ENCODE data around the gene HES5. TPM values are rescaled to one million over a fixed set of nuclear protein-coding genes. Genes with fewer than 3 reads are reported as not detected.

The HES5 gene
- total RNA-seq, 1 donor from 2014 or later = 21.2 TPM

DNA sequence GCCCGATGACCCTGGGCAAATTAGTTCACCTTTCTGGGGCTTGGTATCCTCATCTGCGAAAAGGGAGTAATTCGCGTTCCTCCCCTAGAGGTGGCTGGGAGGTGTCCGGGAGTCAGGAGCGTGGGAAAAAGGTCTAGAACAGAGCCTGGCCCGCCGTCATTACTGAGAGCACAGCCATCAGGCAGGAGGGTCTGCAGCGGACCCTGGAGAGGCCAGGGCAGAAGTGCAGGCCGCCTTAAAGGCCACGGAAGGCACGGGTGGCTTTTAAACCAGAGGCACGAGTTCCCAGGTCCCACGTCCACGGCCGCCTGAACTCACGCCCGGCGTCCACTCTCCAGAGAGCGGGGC is 4.5 kb downstream of the HES5 start:
- Mint-ChIP-seq H3K27me3 (ENCODE audit: unreplicated experiment) (peaks cover 7% of the 10 kb centered on the region), H3K9me3 (ENCODE audit: unreplicated experiment) (peaks cover 7% of the 10 kb centered on the region), H3K4me1 (ENCODE audit: low read depth, unreplicated experiment) (peaks cover 24% of the 10 kb centered on the region), H3K4me3 (ENCODE audit: unreplicated experiment) (peak overlapping the region; percentile 86), H3K27ac (ENCODE audit: unreplicated experiment) (peak overlapping the region; percentile 28), H3K36me3 (ENCODE audit: unreplicated experiment) (no peaks in the 10 kb centered on the region)
- no peak for DNase-seq
- TF ChIP-seq, protein P1, sequence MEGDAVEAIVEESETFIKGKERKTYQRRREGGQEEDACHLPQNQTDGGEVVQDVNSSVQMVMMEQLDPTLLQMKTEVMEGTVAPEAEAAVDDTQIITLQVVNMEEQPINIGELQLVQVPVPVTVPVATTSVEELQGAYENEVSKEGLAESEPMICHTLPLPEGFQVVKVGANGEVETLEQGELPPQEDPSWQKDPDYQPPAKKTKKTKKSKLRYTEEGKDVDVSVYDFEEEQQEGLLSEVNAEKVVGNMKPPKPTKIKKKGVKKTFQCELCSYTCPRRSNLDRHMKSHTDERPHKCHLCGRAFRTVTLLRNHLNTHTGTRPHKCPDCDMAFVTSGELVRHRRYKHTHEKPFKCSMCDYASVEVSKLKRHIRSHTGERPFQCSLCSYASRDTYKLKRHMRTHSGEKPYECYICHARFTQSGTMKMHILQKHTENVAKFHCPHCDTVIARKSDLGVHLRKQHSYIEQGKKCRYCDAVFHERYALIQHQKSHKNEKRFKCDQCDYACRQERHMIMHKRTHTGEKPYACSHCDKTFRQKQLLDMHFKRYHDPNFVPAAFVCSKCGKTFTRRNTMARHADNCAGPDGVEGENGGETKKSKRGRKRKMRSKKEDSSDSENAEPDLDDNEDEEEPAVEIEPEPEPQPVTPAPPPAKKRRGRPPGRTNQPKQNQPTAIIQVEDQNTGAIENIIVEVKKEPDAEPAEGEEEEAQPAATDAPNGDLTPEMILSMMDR (IDR thresholded peaks at IDR 0.05; ENCODE audit: partially characterized antibody, unreplicated experiment) = no peak

DNA sequence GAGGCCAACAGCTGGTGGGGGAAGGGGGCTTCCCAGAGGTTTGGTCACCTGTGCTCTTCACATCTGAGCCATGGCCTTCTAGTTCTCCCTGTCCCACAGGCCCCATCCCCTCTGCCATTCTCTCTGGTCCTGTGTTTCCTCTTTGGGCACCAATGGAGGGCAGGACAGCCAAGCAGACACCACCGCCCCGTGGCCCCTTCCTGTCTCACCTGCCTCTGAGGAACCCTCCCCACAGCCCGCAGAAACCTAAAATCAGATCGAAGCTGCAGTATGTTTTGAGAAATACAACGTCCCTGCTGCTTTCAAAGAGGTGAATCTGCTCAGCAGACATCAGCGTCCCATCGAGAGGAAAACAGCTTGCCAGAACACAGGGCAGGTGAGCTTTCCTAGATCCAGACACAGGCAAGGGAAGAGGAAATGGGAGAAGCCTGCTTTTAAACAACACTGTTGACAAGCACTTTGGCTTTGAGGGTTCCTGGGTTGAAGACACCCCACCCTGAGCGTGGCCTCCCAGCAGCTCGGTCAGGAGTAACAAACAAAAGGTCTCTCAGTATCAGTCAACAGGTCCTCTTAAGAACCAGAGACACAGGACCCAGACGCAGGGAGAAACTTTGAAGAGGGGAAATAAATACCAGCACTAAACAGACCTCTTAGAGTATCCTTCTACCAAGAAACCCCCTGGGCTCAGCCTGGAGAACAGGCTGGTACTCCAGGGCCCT is 6.0 kb downstream of the HES5 start:
- Mint-ChIP-seq H3K4me1 (ENCODE audit: low read depth, unreplicated experiment) (peaks cover 24% of the 10 kb centered on the region), H3K9me3 (ENCODE audit: unreplicated experiment) (peaks cover 7% of the 10 kb centered on the region), H3K4me3 (ENCODE audit: unreplicated experiment) (peak overlapping the region; percentile 86), H3K36me3 (ENCODE audit: unreplicated experiment) (no peaks in the 10 kb centered on the region), H3K27me3 (ENCODE audit: unreplicated experiment) (peaks cover 7% of the 10 kb centered on the region), H3K27ac (ENCODE audit: unreplicated experiment) (peak overlapping the region; percentile 18)
- no peak for DNase-seq
- TF ChIP-seq, protein P1 (IDR thresholded peaks at IDR 0.05; ENCODE audit: partially characterized antibody, unreplicated experiment) = no peak

DNA sequence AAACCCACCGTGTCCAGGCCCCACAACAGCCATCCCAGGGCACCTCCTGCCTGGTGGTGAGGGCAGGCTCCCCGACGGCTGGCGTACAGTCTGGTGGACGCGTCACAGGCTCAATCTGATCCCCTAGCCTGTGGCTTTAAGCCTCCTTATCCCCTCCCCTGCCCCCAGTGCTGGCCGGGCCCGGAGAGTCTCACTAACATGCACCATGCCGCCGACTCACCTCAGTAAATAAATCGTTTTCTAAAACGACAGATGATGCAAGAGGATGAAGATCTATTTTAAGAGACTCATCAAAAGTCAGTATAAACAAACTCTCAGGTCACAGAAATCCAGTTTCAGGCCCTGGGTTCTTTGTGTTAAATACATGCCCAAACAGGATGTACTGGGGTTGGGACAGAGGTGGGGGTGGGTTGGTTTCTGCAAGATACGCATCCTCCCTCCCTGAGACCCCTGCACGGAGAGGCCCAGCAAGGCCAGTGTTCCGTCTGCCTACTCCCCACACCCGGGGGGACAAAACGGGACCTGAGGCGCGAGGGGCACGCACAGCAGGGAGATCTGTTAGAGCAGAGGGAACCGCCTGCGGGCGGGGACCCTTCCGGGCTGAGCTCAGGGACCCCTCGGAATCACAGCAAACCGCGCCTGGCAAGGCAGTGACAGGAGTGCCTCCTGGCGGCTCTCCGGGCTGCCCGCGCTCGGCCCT is 6.7 kb downstream of the HES5 start:
- Mint-ChIP-seq H3K27ac (ENCODE audit: unreplicated experiment) (no peak overlapping the region), H3K4me1 (ENCODE audit: low read depth, unreplicated experiment) (peaks cover 24% of the 10 kb centered on the region), H3K9me3 (ENCODE audit: unreplicated experiment) (peaks cover 7% of the 10 kb centered on the region), H3K36me3 (ENCODE audit: unreplicated experiment) (no peaks in the 10 kb centered on the region), H3K4me3 (ENCODE audit: unreplicated experiment) (no peak overlapping the region), H3K27me3 (ENCODE audit: unreplicated experiment) (peaks cover 6% of the 10 kb centered on the region)
- no peak for DNase-seq
- TF ChIP-seq, protein P1 (IDR thresholded peaks at IDR 0.05; ENCODE audit: partially characterized antibody, unreplicated experiment) = no peak

DNA sequence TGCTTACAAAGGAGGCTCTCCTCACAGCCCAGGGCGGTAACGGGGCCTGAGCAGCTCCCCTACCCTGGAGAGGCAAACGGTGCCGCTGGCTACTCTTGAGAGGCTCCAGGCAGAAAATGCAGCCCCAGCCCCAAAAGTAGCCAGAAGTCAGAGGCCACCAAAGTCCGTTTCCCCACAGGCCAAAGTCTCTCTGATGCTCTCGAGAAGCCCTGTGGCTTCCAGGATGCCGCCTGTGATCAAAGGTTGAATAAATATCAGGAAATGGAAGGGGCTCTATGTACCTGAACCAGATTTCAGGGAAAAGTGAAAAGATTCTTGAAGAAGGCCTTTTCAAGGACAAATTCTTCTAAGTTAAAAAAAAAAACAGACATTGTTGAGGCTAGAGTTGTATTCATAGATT is 7.8 kb downstream of the HES5 start:
- Mint-ChIP-seq H3K27me3 (ENCODE audit: unreplicated experiment) (peaks cover 6% of the 10 kb centered on the region), H3K9me3 (ENCODE audit: unreplicated experiment) (peaks cover 7% of the 10 kb centered on the region), H3K36me3 (ENCODE audit: unreplicated experiment) (no peaks in the 10 kb centered on the region), H3K4me3 (ENCODE audit: unreplicated experiment) (peak overlapping the region; percentile 17), H3K4me1 (ENCODE audit: low read depth, unreplicated experiment) (peaks cover 24% of the 10 kb centered on the region), H3K27ac (ENCODE audit: unreplicated experiment) (no peak overlapping the region)
- TF ChIP-seq, protein P1 (IDR thresholded peaks at IDR 0.05; ENCODE audit: partially characterized antibody, unreplicated experiment) = no peak
- no peak for DNase-seq

DNA sequence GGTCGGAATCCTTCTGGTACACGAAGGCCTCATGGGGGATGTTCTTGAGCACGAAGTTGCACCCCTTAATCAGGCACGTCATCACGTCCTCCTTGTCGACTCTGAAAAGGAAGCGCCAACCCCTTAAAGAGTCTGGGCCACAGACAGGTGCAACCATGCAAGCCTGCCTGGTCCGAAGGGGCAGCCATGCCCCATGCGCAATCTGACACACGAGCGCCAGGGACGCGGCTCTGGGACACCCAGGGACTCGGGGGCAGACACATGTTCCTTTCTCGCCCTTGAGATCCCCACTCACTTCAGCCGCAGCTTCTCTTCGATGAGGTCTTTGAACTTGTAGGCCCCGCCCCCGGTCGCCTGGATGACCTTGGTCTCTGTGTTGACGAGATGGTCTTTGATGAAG is 9.3 kb downstream of the HES5 start:
- no peaks in the 10 kb centered on the region for H3K36me3 Mint-ChIP-seq (ENCODE audit: unreplicated experiment)
- H3K9me3 Mint-ChIP-seq (ENCODE audit: unreplicated experiment) = peaks cover 7% of the 10 kb centered on the region
- no peak for DNase-seq
- TF ChIP-seq, protein P1 (IDR thresholded peaks at IDR 0.05; ENCODE audit: partially characterized antibody, unreplicated experiment) = no peak
- H3K27ac Mint-ChIP-seq (ENCODE audit: unreplicated experiment) = no peak overlapping the region
- H3K27me3 Mint-ChIP-seq (ENCODE audit: unreplicated experiment) = peaks cover 3% of the 10 kb centered on the region
- peaks cover 22% of the 10 kb centered on the region for H3K4me1 Mint-ChIP-seq (ENCODE audit: low read depth, unreplicated experiment)
- H3K4me3 Mint-ChIP-seq (ENCODE audit: unreplicated experiment) = no peak overlapping the region

Measured in glutamatergic neuron (in vitro differentiated cells).